Epidermal melanocyte (primary cell): ENCODE results near the gene NADSYN1.

Source experiments
- DNase-seq: peaks from one replicate; pipeline ENCODE4 v3.0.0; 2011; ENCODE audit warnings: low spot score; ENCODE audit not compliant: insufficient read length

The NADSYN1 gene

DNA sequence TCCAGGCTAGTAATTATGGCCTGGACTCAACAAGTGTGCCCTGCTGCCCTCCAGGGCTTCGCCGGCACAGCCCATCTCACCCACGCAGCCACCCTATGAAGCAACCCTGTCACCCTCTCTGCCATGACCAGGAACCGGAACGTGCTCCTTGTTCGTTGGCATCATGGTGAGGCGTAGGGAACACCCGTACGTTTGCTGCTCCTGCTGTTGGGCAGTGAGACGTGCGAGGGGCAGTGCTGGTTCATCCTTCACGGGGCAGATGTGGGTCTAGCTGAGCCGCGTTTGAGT is 20.7 kb downstream of the NADSYN1 start:
- no peak for DNase-seq

DNA sequence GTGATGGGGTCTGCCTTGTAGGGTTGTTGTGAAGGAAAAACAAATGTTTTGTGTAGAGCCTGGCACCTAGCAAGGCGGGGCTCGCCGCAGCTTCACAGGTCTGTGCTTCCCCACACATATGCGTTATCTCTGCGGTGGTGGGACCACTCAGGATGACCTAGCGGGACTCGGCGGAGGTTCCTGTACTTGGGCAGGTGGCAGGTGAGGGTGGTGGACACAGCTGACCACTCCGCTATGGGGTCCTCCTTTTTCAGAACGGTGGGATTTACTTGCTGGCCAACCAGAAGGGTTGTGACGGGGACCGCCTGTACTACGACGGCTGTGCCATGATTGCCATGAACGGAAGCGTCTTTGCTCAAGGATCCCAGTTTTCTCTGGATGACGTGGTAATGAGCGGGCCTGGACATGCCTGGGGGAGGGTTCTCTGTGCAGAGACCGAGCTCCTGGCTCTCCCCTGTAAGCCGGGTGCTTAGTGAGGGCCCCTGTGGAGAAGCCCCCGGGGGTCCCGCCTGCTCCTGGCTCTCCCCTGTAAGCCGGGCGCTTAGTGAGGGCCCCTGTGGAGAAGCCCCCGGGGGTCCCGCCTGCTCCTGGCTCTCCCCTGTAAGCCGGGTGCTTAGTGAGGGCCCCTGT is 21.3 kb downstream of the NADSYN1 start:
- DNase-seq = no peak

DNA sequence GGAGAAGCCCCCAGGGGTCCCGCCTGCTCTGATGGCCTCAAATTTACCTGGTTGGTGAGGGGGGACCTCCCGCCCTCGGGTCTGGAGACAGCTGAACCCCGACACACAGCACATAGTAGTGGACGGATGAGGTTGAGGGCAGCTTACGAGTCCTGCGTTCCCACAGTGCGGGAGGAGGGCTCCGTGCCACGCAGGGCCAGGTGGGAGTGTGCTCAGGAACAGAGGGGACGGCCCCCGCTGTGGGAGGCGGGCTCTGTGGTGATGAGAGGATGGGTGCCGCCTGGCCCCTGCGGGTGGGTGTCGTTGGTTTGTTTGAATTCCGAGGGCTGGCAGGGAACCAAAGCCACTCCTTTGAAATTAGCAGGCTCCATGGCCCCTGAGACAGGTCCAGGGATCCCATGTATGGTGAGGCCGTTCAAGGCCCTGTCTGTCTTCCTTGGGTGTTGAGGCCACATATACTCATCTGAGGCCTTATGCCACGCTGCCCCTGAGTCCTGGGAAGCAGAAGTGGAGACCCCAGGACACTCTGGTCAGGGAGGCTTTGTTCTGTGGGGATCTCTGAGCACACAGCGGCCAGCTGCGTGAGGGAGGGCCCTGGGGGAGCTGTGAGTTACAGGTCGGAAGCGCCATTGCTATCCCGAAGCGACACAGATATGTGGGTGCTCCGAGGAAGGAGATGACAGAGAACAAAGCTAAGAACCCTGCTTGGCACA is 21.9 kb downstream of the NADSYN1 start:
- no peak for DNase-seq

DNA sequence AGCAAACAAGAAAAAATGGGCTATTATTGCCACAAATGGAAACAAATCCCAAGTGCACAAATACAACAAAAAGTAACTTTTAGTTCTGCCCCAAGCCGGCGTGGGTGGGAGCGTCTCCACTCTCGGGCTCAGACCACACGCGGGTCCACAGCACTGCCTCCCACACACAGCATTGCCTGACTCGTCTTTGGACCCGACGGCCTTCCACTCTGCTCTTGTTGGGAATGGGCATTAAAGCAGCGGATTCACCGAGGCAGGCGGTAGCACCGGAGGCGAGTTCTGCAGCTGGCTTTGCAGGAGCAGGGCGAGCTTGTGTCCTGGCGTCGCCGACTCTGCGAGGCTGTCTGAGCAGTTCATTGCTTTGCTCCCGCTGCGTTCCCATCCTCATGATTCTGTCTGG is 23.0 kb downstream of the NADSYN1 start:
- no peak for DNase-seq

DNA sequence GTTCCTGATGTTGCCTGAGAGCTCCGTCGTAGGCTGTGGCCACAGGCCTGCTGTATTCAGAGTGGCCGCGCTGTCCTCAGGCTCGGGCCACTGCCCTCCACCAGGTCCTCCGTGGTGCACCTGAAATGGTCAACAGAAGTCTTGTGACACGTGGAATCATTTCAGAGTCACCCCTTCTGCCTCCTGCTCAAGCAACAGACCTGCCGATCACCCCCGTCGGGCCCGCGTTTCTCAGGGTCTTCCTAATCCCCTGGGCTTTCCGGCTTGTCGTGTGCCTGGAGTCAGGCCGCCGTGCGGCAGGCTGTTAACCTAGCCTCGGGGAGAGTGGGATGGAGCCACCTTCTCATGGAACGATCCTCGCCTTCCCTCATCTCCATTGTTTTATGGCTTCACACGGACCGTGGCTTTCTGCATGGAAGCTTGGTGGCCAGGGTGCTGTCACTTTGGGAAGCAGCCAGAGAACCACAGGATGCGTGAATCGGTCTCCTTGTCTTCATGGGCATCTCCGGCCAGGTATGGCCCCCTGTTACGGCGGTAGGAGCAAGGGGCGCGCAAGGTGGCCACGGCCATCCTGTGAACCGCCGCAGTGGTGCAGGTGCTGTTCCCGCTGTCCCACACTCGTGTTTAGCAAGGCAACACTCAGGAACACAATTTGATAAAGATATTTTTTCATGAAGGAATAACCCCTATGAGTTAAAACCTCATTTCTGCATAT is 24.1 kb downstream of the NADSYN1 start:
- no peak for DNase-seq

DNA sequence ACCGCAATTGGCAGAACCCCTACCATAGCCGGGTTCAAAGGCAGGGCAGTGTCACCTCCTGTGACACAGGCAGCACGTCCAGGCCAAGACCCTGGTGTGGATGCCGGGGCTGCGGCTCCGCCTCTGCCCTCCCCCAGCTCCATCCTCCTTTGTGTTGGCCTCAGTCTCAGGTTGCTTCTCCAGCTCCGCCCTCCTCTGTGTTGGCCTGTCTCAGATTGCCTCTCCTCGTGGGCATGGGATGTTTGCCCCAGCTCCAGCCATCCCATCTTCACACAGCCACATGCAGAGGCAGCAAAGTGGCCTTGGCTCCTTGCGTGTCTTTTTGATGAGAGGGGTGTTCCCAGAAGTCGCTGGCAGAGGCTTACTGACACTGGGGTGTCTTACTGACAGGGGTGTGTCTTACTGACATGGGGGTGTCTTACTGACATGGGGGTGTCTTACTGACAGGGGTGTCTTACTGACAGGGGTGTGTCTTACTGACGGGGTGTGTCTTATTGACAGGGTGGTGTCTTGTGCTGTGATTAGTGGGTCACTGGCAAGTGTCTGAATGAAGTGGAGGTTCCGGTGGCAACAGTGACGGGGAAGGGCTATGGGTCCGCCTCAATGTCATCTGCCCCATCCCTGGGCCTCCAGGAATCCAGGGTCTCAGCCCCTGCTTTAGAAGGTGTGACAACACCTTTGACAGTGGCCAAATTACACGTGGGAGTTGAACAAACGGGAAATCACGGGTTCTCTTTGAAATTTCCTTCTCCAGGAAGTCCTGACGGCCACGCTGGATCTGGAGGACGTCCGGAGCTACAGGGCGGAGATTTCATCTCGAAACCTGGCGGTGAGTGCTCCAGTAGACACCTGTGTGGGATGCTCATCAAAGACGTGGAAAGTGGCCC is 24.9 kb downstream of the NADSYN1 start:
- no peak for DNase-seq

DNA sequence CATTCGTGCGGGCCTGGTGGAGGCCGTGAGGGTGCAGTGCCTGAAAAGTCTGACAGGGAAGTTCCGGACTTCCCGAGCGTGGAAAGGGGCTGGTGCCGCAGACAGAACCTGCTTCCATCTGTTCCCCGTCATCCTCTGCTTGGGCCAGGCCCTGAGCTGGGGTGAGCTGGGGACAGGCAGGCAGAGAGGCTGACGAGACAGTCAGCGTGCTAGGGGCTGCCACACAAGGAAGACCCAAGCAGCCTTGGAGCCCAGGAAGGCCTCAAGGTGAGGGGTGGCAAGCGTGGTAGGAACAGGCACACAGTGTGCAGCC is 25.5 kb downstream of the NADSYN1 start:
- no peak for DNase-seq

DNA sequence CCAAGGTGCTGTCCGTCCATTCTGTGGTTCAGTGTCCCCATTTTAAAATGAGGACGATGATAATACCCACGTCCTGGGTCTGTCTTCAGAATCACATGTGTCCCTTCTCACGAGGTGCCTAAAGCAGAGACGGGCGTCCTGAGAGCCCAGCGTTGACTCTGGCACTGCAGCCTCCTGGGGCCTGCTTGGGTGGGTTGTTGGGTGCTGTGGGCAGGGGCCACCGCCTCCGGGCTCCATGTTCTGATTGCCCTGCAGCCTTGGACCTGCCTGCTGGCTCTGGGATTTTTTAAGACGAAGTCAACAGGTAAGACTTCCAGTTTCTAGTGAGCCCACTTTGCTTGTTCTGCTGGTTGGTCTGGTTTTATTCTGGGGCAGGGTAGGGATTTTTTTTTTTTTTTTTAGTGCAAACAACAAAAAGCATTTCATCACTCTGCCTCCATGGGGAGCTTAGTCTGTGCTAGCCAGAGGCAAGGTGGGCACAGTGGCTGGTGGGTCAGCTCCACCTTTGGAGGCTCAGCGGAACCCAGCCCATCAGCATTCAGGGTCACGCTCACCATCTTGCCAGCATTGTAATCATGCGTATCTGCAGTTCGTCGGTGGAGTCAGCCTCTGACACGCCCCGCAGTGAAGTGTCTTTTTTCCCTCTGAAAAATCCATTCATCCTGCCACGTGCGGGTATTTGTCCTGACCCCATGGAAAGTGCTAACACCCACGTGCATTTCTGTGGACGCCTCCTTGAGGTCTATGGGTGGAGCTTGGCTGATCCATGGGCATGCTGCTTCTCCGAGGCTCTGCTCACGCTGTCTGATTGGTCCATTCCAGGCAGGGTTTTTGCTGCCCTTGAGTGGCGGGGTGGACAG is 28.3 kb downstream of the NADSYN1 start:
- no peak for DNase-seq

DNA sequence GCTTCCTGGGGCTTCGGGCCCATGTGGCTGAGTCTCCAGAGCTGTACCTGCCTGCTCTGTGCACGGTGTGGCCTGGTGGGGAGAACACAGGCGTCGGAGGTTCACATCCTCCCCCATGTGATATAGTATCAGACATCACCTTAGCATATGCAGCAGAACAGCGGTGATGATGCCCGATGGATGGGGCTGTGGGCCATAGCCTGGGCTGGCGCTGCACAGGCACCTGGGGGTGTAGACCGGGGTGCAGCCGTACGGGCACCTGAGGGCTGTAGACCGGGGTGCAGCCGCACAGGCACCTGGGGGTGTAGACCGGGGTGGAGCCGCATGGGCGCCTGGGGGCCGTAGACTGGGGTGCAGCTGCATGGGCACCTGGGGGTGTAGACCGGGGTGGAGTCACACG is 29.2 kb downstream of the NADSYN1 start:
- no peak for DNase-seq

DNA sequence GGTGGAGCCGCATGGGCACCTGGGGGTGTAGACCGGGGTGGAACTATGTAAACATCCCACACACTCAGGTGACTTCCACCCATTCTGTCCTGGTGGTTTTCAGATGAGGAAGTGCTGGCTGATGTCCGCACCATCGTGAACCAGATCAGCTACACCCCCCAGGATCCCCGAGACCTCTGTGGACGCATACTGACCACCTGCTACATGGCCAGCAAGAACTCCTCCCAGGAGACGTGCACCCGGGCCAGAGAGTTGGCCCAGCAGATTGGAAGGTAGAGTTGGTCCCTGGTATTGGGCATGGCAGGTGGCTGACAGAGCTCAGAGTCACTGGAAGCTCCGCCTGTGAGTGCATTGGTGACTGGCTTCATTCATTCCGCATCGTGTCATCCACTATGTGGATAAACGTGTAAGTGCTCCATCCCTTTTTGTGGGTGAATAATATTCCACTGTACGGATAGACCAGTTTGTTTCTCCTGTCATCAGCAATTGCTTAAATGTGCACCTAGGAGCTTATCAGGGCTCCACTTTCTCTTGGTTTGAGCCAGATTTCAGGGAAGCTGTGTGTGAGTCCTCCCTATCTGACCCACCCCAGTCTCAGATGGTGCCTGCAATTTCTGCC is 29.9 kb downstream of the NADSYN1 start:
- DNase-seq = no peak

DNA sequence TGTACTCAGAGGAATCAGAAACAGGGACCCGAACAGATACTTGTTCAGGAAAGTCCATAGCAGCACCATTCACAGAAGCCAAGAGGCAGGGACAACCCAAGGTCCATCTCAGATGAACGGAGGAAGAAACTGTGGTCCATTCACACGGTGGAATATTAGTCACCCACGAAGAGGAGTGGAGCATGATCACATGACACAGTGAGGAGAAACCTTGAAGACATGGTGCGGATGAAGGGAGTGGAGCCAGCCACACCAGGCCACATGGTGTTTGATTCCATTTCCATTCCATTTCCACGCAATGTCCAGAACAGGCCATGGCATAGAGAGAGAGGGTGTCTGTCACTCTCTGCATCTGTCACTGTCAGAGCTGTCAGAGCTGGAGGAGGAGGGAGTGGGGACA is 30.7 kb downstream of the NADSYN1 start:
- no peak for DNase-seq

DNA sequence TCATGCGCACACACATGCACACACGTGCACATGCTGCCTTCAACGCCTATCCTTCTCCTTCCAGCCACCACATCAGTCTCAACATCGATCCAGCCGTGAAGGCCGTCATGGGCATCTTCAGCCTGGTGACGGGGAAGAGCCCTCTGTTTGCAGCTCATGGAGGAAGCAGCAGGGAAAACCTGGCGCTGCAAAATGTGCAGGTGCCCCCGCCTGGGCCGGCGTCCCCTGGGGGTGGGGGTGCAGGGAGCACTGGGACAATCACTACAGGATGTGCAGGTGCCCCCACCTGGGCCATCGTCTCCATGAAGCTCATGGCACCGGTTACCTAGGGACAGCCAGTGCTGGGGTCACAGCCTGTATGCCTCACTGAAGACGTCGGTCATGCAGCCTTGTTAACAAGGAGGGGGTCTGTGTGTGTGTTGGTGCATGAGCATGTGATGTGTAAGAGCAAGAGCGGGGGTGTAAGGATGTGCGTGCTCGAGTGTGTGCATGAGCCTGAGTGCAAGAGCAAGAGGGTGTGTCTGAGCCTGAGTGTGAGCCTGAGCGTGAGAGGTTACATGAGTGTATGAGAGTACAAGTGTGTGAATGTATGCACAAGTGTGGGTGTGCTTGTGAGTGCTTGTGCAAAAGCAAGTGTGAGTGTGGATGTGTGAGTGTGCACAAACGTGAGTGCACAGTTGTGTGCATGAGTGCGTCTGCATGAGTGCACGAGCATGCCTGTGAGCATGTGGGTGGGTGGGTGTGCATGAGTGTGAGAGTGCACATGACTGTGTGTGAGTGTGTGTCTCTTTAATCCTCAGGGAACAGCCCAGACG is 31.5 kb downstream of the NADSYN1 start:
- DNase-seq = no peak

DNA sequence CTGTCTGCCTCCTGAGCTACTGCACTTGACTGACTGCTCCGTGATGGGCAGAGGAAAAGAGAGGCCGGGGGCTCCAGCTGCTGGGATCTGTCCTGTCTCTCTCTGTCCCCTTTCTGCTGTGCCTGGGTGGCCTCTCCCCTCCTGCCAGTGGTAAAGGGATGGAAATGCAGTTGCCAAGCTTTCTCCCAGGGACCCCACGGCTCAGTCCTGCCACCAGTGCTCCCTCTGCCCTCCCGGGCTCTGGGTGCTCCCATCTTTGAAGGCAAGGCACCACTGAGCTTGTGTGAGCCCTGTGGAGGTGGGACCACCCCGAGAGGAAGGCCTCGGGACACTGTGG is 32.0 kb downstream of the NADSYN1 start:
- no peak for DNase-seq

DNA sequence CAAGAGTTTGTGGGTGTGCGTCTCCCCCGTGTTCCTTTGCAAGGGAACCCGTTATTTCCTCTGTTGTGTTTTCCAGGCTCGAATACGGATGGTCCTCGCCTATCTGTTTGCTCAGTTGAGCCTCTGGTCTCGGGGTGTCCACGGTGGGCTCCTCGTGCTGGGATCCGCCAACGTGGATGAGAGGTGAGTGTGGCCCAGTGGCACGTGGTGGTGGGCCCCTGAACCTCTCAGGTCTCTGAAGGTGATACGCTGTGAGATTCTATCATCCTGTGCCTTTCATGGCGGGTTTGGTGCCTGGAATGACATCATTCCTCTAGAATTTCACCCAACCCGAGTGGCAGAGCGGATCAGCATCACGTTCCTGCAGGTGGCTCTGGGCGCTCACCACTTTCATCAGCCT is 32.5 kb downstream of the NADSYN1 start:
- DNase-seq = no peak

DNA sequence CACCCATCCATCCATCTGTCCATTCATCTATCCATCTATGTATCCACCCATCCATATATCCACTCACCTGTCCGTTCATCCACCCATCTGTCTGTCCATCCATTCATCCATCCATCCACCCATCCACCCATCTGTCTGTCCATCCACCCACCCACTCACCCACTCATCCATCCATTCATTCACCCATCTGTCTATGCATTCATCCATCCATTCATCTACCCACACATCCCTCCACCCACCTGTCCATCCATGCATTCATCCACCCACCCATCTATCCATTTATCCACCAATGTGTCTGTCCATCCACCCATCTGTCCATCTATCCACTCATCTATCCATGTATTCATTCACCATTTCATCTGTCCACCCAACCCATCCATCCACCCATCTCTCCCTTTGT is 33.3 kb downstream of the NADSYN1 start:
- DNase-seq = no peak

DNA sequence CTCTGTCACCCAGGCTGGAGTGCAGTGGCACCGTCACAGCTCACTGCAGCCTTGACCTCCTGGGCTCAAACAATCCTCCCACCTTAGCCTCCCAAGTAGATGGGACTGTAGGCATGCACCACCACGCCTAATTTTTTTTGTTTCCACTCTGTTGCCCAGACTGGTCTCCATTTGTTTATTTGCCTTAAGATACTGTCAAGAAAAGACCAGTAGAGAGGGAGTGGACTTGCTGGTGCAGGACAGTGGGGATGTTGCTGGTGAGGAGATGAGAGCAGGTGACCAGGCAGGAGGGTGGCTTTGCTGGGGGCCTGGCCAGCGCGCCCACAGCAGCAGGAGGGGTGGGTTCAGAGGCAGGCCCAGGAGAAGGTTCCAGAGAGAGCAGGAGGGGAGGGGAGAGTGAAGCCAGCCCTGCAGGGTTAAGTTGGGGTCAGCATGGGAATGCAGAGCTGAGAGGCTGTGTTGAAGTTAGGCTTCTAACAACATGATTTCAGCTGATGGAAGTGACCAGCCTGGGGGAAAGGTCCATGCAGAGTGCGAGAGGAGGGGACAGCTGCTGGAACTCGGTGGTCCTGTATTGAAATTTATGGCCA is 35.8 kb downstream of the NADSYN1 start:
- no peak for DNase-seq

DNA sequence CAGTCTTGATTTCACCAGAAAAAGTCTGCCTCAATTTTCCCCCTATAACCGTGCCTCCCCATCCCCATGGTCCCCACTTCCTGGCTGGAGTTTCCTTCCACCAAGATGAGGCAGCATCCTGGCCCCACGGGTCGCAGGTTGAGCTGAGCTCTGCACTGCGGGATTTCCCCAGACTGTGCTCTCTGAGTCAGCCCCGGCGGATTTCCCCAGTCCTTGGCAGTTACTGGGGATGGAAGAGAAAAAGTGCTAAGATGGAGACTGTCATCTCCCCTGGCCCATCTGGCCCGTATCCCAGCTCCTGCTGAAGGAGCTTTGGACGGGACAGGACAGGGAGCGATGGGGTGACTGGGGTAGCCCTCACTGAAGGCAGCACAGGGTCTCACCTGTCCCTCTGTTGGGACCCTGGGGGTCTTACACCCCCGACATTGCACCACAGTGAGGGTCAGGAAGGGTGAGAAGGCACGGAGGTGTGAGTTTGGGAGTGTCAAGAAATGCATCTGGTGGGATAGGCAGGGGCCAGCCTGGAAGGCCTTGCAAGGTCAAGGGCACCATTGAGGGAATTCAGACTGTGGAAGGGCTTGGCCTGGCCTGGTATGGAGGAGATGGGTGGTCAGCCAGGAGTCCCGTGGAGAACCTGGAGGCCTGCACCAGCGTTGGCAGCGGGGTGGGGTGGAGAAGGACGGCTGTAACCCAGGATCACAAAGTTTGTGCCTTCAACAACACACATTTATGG is 36.5 kb downstream of the NADSYN1 start:
- no peak for DNase-seq

DNA sequence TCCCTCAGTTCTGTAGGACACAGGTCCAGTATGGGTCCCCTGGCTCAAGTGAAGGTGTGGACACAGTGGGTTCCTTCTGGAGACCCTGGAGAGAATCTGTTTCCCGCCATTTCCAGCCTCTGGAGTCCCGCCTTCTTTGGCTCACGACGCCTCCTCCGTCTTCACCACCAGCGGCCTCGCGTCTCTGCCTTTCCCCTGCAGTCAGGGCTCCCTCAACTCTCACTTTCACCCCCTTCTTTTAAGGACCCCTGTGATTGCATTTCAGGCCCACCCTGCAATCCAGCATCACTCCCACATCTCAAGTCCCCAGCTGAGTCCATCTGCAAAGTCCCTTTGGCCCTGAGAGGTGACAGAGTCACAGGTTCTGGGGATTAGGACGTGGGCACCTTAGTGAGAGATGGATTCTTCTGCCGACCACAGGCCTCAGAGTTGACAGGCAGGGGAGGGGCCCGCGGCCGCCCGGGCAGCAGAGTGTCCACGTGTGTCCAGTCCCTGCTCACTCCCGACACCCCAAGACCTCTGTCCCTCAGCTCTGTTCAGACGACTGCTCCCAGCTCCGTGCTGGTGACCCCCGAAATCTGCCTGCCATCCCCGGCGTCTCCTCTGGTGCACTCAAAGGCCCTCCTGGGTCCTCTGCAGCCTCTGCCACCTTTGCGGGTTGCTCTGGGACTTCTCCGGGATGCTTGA is 37.2 kb downstream of the NADSYN1 start:
- no peak for DNase-seq
